Heart right ventricle (tissue), 16 donors: ENCODE results near the gene HTR2B. TPM values are rescaled to one million over a fixed set of nuclear protein-coding genes. Genes with fewer than 3 reads are reported as not detected.

Experiments used
- ATAC-seq, 8 donors: fragments of 200-7000 bp; cut with Tn5 transposase; one replicate each; pipeline ENCODE4 v1.9.1; 2020; ENCODE audit warnings: mild to moderate bottlenecking in 8 of 8, moderate library complexity in 8 of 8, moderate number of reproducible peaks in 1 of 8
- DNase-seq, 2 donors: peaks; one replicate each; pipeline ENCODE4 v3.0.0-alpha.2; 2020
- H3K27ac ChIP-seq, 10 donors: fragments of 200-600 bp; sonication (generic) in 2 of 10; one replicate each; pipeline versions ENCODE4 v1.5.0 to v1.8.0; 2020 to 2022; ENCODE audit warnings: mild to moderate bottlenecking in 3 of 10
- H3K27me3 ChIP-seq, 7 donors: fragments of 200-600 bp; one replicate each; pipeline ENCODE4 v1.8.0; 2021 to 2022; ENCODE audit warnings: mild to moderate bottlenecking in 2 of 7
- H3K36me3 ChIP-seq, 9 donors: fragments of 200-600 bp; sonication (generic) in 1 of 9; one replicate each; pipeline versions ENCODE4 v1.5.0 to v1.8.0; 2020 to 2022; ENCODE audit warnings: mild to moderate bottlenecking in 2 of 9
- H3K4me1 ChIP-seq, 9 donors: fragments of 200-600 bp; sonication (generic) in 1 of 9; one replicate each; pipeline versions ENCODE4 v1.5.0 to v1.8.0; 2020 to 2022; ENCODE audit warnings: mild to moderate bottlenecking in 4 of 9
- H3K4me3 ChIP-seq, 10 donors: fragments of 200-600 bp; sonication (generic) in 2 of 10; one replicate each; pipeline versions ENCODE4 v1.5.0 to v1.8.0; 2020 to 2022; ENCODE audit warnings: mild to moderate bottlenecking in 7 of 10, moderate library complexity in 2 of 10
- H3K9me3 ChIP-seq, 11 donors: fragments of 200-600 bp in 10 of 11; sonication (generic) in 2 of 11; one replicate each; pipeline versions ENCODE4 v1.5.0 to v1.8.0; 2013 to 2022; ENCODE audit warnings: mild to moderate bottlenecking in 2 of 11, control low read depth in 1 of 11, moderate library complexity in 1 of 11
- CTCF ChIP-seq, 9 donors: fragments of 200-600 bp; sonication (generic) in 2 of 9; IDR thresholded peaks; one replicate each; pipeline versions ENCODE4 v1.5.0 to v1.8.0; 2021 to 2022; ENCODE audit warnings: antibody characterized with exemption in 9 of 9, mild to moderate bottlenecking in 5 of 9, moderate library complexity in 1 of 9
- WGBS, 2 donors: extraction: QIAGEN DNeasy Blood & Tissue Kit; methylation state at CpG; one replicate each; pipeline ENCODE4 v1.1.7; 2013; ENCODE audit warnings: inconsistent platforms in 1 of 2; 5-methylcytosine and 5-hydroxymethylcytosine counted together
- intact Hi-C, 10 donors: fragments of 100-400 bp; cut with DNase I; formaldehyde crosslinking; loops; one replicate each; pipeline versions ENCODE4 v1.11.1 to v1.14.2; 2022
- polyA plus RNA-seq, 2 donors: library from polyadenylated mRNA; stranded (reverse); fragments of 200-250 nt; gene quantifications; one replicate each; pipeline ENCODE4 v1.2.3, GENCODE V29; 2013
- total RNA-seq, 10 donors: library from RNA; stranded (reverse); fragmentation: NEBNext Ultra II Directional in 3 of 10; extraction: Animal tissue kit (Norgen Biotek cat#: 25700) in 3 of 10; gene quantifications; one replicate each; pipeline versions ENCODE4 v1.2.1 to v1.2.4, GENCODE V29; 2021 to 2023
- donor health status: Arrhythmogenic right ventricular cardiomyopathy.
- donor health status: ischemic (EF 13 %, LVEDD 7.1; RV severe dilation, severe dysfunction).
- donor health status: healthy with polysubstance abuse.
- donor health status: DM: no; HTN: yes; CAD: no.
- donor health status: DM: no; HTN: no; CAD: no.
- donor health status: ischemic (EF 25% LVEDD 6.9; RV normal size, moderate dysfunction).
- donor health status: ischemic (EF 25% LVEDD 5.7; RV mildly dilated, moderate dysfunction).
- donor health status: healthy.
- donor health status: DM: yes; HTN: yes; CAD: no.
- donor health status: Ischemic cardiomyopathy.
- donor health status: ischemic (EF 35%, LVEDD 5.7; RV mildly dilated, moderate dysfunction).
- donor health status: nonischemic (EF 11% LVEDD 7.7; RV severe dilation, severe dysfunction).
- donor health status: DM: yes; HTN: yes; CAD: no.
- donor health status: PGD.
- donor health status: ischemic (EF 29% LVEDD 5.4; RV normal size, mild dysfunction).
- donor health status: nonischemic (EF 23%, LVEDD 6.1; RV moderate dilation, normal function).

HTR2B gene
- total and polyA plus RNA-seq, 12 donors, result 0.10 to 2.7 (median 0.71) TPM; not detected in 1

- WGBS, 2 donors, result 59 to 71% methylated on average over 1 of the region's 1 CpG
- Histone ChIP-seq H3K27ac (no peak overlapping the region), H3K4me1 (peaks cover 0 to 29% (median 13%) of the 10 kb centered on the region in 9 donors)
Observed at GRCh38 chr2:231132129-231132528, 7.3 kb upstream of the HTR2B start.

GRCh38 chr2:231130336-231131056 lies 5.7 kb upstream of the HTR2B start:
- intact Hi-C loops, result no loop called here
- WGBS, 2 donors, result 93 to 96% methylated on average over 6 of the region's 6 CpGs
- DNase-seq (no peak), ATAC-seq (no peak)
- no peaks in the 10 kb centered on the region for H3K9me3 ChIP-seq
- H3K4me1 ChIP-seq, result peaks cover 0 to 24% (median 9%) of the 10 kb centered on the region in 9 donors
- H3K27me3 ChIP-seq, result no peaks in the 10 kb centered on the region
- no peak overlapping the region for H3K4me3 ChIP-seq
- TF ChIP-seq CTCF (IDR thresholded peaks at IDR 0.05), result no peak
- no peak overlapping the region for H3K27ac ChIP-seq
- H3K36me3 ChIP-seq, result no peaks in the 10 kb centered on the region

More at GRCh38 chr2:231132129-231132528, 7.3 kb upstream of the HTR2B start:
- no peak for TF ChIP-seq CTCF (IDR thresholded peaks at IDR 0.05)
- H3K27me3 ChIP-seq, result no peaks in the 10 kb centered on the region
- no peak for ATAC-seq
- DNase-seq, result no peak
- H3K36me3 ChIP-seq, result no peaks in the 10 kb centered on the region
- intact Hi-C loops, result no loop called here
- H3K4me3 ChIP-seq, result no peak overlapping the region
- no peaks in the 10 kb centered on the region for H3K9me3 ChIP-seq

- peaks cover 0 to 36% (median 19%) of the 10 kb centered on the region in 9 donors for H3K4me1 ChIP-seq
- no peaks in the 10 kb centered on the region for H3K9me3 ChIP-seq
- no peak overlapping the region for H3K4me3 ChIP-seq
- 96 to 100% methylated on average over 1 of the region's 1 CpG for WGBS, 2 donors
- DNase-seq (no peak), ATAC-seq (no peak)
- no peak overlapping the region for H3K27ac ChIP-seq
- no peaks in the 10 kb centered on the region for H3K36me3 ChIP-seq
- intact Hi-C loops, result no loop called here
- TF ChIP-seq CTCF (IDR thresholded peaks at IDR 0.05), result no peak
- H3K27me3 ChIP-seq, result no peaks in the 10 kb centered on the region
Observed at GRCh38 chr2:231129216-231129615, 4.4 kb upstream of the HTR2B start.

- intact Hi-C loops, result no loop called here
Observed at GRCh38 chr2:231128541-231128940, 3.7 kb upstream of the HTR2B start.

More at GRCh38 chr2:231128541-231128940, 3.7 kb upstream of the HTR2B start:
- Histone ChIP-seq H3K4me3 (no peak overlapping the region), H3K4me1 (peaks cover 0 to 37% (median 25%) of the 10 kb centered on the region in 9 donors), H3K9me3 (no peaks in the 10 kb centered on the region), H3K36me3 (no peaks in the 10 kb centered on the region), H3K27ac (no peak overlapping the region), H3K27me3 (no peaks in the 10 kb centered on the region)
- no peak for DNase-seq
- TF ChIP-seq CTCF (IDR thresholded peaks at IDR 0.05), result no peak
- ATAC-seq, result no peak
